NT2/D1 (cell line): ENCODE data around the gene FBXW4.
"Not testable (repeated sequence)": the region's sequence is repeated elsewhere in the genome, so short reads cannot be mapped to it uniquely, and the experiment has no call there.

Experiments used
- DNase-seq: peaks from one replicate; pipeline ENCODE4 v3.0.0-alpha.2; 2011; ENCODE audit warnings: low read depth, low spot score
- H3K27me3 ChIP-seq: 2 replicates; pipeline ENCODE4 v1.6.0; 2011; ENCODE audit warnings: mild to moderate bottlenecking; ENCODE audit not compliant: insufficient read length, insufficient read depth
- H3K36me3 ChIP-seq: 2 replicates; pipeline ENCODE4 v1.6.1; 2011; ENCODE audit warnings: mild to moderate bottlenecking, low read length, mixed read lengths; ENCODE audit not compliant: insufficient read depth, insufficient read length
- H3K4me1 ChIP-seq: 2 replicates; pipeline ENCODE4 v1.5.1; 2011; ENCODE audit not compliant: insufficient read depth, insufficient read length
- H3K4me3 ChIP-seq: 2 replicates; pipeline ENCODE4 v1.5.1; 2011; ENCODE audit warnings: low read depth; ENCODE audit not compliant: insufficient read length
- H3K9ac ChIP-seq: 2 replicates; pipeline ENCODE4 v1.6.0; 2011; ENCODE audit warnings: low read depth; ENCODE audit not compliant: insufficient read length
- H3K9me3 ChIP-seq: 2 replicates; pipeline ENCODE4 v1.5.1; 2011; ENCODE audit warnings: mild to moderate bottlenecking, low read length; ENCODE audit not compliant: insufficient read depth
- SUZ12 ChIP-seq: IDR thresholded peaks from 2 replicates; pipeline ENCODE4 v1.6.1; 2011; ENCODE audit not compliant: insufficient read length, insufficient read depth; ENCODE audit errors: extremely low read depth
- YY1 ChIP-seq: IDR thresholded peaks from 2 replicates; pipeline ENCODE4 v1.6.1; 2011; ENCODE audit not compliant: insufficient read length, insufficient read depth
- ZNF274 ChIP-seq: IDR thresholded peaks from 2 replicates; pipeline ENCODE4 v1.6.1; 2011; ENCODE audit warnings: mild to moderate bottlenecking, low read depth, low read length

Gene FBXW4

DNA sequence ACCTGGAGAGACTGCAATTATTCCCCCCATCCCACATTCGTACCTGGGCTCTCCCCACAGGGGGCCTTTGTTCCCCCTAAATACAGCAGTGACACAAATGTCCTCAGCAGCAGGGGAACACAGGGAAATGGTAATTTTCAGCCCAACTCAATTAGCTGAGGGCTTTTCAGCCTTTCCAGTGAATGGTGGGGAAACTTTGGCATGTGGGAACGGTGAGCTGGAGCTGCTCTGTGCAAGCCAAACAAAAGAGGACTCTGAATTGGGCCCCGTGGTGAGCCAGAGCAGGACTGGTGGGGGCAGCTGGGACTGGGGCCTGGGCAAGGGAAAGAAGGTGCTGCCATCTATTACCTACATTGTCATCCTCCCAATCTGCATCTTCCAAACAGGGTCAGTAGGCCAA lies 51.0 kb downstream of the FBXW4 start:
- peaks cover 7% of the 10 kb centered on the region for H3K36me3 ChIP-seq
- TF ChIP-seq SUZ12 (no peak), ZNF274 (no peak), YY1 (no peak)
- DNase-seq, result peak; percentile 91

DNA sequence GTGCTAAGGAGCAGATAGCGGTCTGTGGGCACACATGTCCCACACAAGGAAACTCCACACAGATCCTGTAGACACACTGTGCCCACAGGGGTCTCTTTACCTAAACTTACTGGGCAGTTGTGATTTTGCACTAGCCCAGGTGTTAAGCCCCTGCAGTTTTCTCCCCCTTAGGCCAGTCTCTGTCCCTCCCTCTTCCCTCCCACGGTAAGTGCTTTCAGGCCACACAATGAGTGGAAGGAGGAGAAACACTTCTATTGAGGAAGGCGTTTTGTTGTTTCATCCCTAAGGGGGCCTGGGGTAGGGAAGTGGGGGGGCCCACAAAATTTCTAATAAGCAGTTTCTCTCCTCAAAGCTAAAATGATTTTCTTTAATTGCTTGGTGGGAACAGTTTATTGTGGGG lies 51.4 kb downstream of the FBXW4 start:
- H3K9me3 ChIP-seq, result no peaks in the 10 kb centered on the region
- peaks cover 8% of the 10 kb centered on the region for H3K27me3 ChIP-seq
- DNase-seq, result peak; percentile 15
- H3K4me3 ChIP-seq, result no peak overlapping the region
- peak overlapping the region; percentile 44 for H3K9ac ChIP-seq
- no peak for TF ChIP-seq YY1
- no peak for TF ChIP-seq ZNF274
- no peak for TF ChIP-seq SUZ12
- peaks cover 7% of the 10 kb centered on the region for H3K36me3 ChIP-seq
- H3K4me1 ChIP-seq, result peaks cover 16% of the 10 kb centered on the region

More for the DNA sequence above, 51.0 kb downstream of the FBXW4 start:
- Histone ChIP-seq H3K9ac (no peak overlapping the region), H3K4me1 (peaks cover 16% of the 10 kb centered on the region), H3K27me3 (peaks cover 8% of the 10 kb centered on the region), H3K9me3 (no peaks in the 10 kb centered on the region), H3K4me3 (no peak overlapping the region)

- no peak overlapping the region for H3K9ac ChIP-seq
- no peaks in the 10 kb centered on the region for H3K36me3 ChIP-seq
- H3K4me3 ChIP-seq, result no peak overlapping the region
- no peak for DNase-seq
- no peaks in the 10 kb centered on the region for H3K27me3 ChIP-seq
- no peak for TF ChIP-seq ZNF274
- TF ChIP-seq SUZ12, result no peak
- no peak for TF ChIP-seq YY1
- no peaks in the 10 kb centered on the region; the same call in 1 of the 2 replicates for H3K9me3 ChIP-seq
- H3K4me1 ChIP-seq, result peaks cover 12% of the 10 kb centered on the region
These were observed 55.6 kb downstream of the FBXW4 start for GRCh38 chr10:101639141-101639900.

- not testable (repeated sequence) for H3K9ac ChIP-seq, H3K27me3 ChIP-seq, DNase-seq, H3K36me3 ChIP-seq, H3K9me3 ChIP-seq, H3K4me1 ChIP-seq, H3K4me3 ChIP-seq
These were observed 61.5 kb downstream of the FBXW4 start for GRCh38 chr10:101633510-101633909.

DNA sequence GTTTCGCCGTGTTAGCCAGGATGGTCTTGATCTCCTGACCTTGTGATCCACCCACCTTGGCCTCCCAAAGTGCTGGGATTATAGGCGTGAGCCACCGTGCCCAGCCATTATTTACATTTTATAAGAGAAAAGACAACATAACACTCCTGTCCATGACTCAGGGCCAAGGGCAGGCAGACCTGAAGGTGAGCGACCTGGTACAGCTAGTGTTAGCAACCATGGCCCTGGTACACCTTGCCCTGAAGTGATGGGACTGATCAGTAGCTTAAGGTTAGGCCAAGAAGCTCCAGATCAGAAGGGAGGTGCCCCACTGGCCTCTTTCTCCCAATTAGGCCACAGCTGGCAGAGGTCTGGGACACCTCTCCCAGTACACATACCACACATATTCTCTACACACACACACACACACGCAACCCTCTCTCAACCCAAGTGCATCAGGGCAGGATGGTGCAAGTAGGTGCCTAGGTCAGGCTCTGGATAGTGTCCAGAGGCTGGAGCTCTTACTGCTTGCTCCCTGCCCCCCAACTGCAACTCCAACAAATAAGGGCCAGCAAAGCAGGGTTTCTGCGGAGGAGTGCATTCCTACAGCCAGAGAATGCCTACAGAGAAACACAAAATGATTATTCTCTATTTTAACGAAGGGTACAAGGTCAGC lies 63.0 kb downstream of the FBXW4 start:
- no peak for DNase-seq
- H3K27me3 ChIP-seq, result no peaks in the 10 kb centered on the region
- H3K9me3 ChIP-seq, result no peaks in the 10 kb centered on the region; the same call in 1 of the 2 replicates
- H3K4me3 ChIP-seq, result no peak overlapping the region
- H3K9ac ChIP-seq, result no peak overlapping the region
- H3K36me3 ChIP-seq, result no peaks in the 10 kb centered on the region
- no peaks in the 10 kb centered on the region for H3K4me1 ChIP-seq
- no peak for TF ChIP-seq SUZ12
- TF ChIP-seq YY1, result no peak
- no peak for TF ChIP-seq ZNF274

DNA sequence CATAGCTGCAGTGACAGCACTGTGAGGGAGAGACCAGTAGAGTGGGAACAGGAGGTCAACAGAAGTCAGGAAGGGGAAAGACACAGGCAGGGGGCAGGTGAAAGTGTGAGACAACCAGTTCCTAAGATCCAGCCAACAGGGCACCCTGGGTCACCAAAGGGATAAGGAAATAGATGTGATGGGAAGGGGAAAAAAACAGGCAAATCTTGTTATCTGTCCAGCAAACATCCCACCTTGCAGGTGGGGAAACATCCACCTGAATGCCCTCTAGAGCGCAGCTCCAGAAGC lies 64.4 kb downstream of the FBXW4 start:
- Histone ChIP-seq H3K36me3 (no peaks in the 10 kb centered on the region), H3K4me1 (no peaks in the 10 kb centered on the region)

GRCh38 chr10:101629837-101630632 lies 64.9 kb downstream of the FBXW4 start:
- Histone ChIP-seq H3K27me3 (no peaks in the 10 kb centered on the region), H3K9ac (no peak overlapping the region), H3K4me3 (no peak overlapping the region), H3K36me3 (no peaks in the 10 kb centered on the region), H3K4me1 (no peaks in the 10 kb centered on the region), H3K9me3 (no peaks in the 10 kb centered on the region)
- TF ChIP-seq SUZ12 (no peak), YY1 (no peak), ZNF274 (no peak)
- DNase-seq, result no peak

More for the DNA sequence above, 64.4 kb downstream of the FBXW4 start:
- no peak overlapping the region for H3K4me3 ChIP-seq
- TF ChIP-seq SUZ12 (no peak), YY1 (no peak), ZNF274 (no peak)
- no peak overlapping the region for H3K9ac ChIP-seq
- no peak for DNase-seq
- no peaks in the 10 kb centered on the region; the same call in 1 of the 2 replicates for H3K9me3 ChIP-seq
- H3K27me3 ChIP-seq, result no peaks in the 10 kb centered on the region
